SH-SY5Y (cell line): ENCODE results near the gene PNRC2.

ENCODE experiments used
- GATA2 ChIP-seq: IDR thresholded peaks from 2 replicates; pipeline ENCODE4 v1.6.1; 2011; ENCODE audit warnings: mild to moderate bottlenecking, low read depth, low read length
- GATA3 ChIP-seq: IDR thresholded peaks from 2 replicates; pipeline ENCODE4 v1.6.1; 2011; ENCODE audit warnings: low read depth, mild to moderate bottlenecking, low read length, moderate library complexity

PNRC2 gene

GRCh38 chr1:23964790-23965740 lies 5.4 kb downstream of the PNRC2 start:
- TF ChIP-seq GATA3, result no peak
- TF ChIP-seq GATA2, result no peak

GRCh38 chr1:23966973-23967493 lies 7.4 kb downstream of the PNRC2 start:
- no peak for TF ChIP-seq GATA2
- TF ChIP-seq GATA3, result no peak

GRCh38 chr1:23967871-23968270 lies 8.2 kb downstream of the PNRC2 start:
- TF ChIP-seq GATA2 (no peak), GATA3 (no peak)

- TF ChIP-seq GATA2 (no peak), GATA3 (no peak)
Measured at GRCh38 chr1:23977187-23977853, 17.7 kb downstream of the PNRC2 start.

GRCh38 chr1:23977854-23978191 lies 18.2 kb downstream of the PNRC2 start:
- TF ChIP-seq GATA2 (no peak), GATA3 (no peak)

- TF ChIP-seq GATA2 (no peak), GATA3 (no peak)
Measured at GRCh38 chr1:23978805-23979204, 19.2 kb downstream of the PNRC2 start.

GRCh38 chr1:23979387-23979880 lies 19.8 kb downstream of the PNRC2 start:
- TF ChIP-seq GATA3 (no peak), GATA2 (no peak)

- TF ChIP-seq GATA3, result no peak
- no peak for TF ChIP-seq GATA2
Measured at GRCh38 chr1:23979881-23980727, 20.5 kb downstream of the PNRC2 start, which contains the start of gene SRSF10. TSS of gene SRSF10 (minus strand) at chr1:23980327. CDS start at chr1:23980255, 72 bp downstream.

- TF ChIP-seq GATA2 (no peak), GATA3 (no peak)
Measured at GRCh38 chr1:23980728-23981070, 21.1 kb downstream of the PNRC2 start.

GRCh38 chr1:23984417-23985186 lies 25.0 kb downstream of the PNRC2 start:
- no peak for TF ChIP-seq GATA3
- no peak for TF ChIP-seq GATA2

GRCh38 chr1:23989263-23989662 lies 29.6 kb downstream of the PNRC2 start:
- TF ChIP-seq GATA2, result no peak
- no peak for TF ChIP-seq GATA3

- TF ChIP-seq GATA2 (no peak), GATA3 (no peak)
Measured at GRCh38 chr1:23995431-23995837, 35.8 kb downstream of the PNRC2 start.

- TF ChIP-seq GATA3 (no peak), GATA2 (no peak)
Measured at GRCh38 chr1:23996700-23997229, 37.1 kb downstream of the PNRC2 start.
